IPS DF 6.9 (cell line): ENCODE results near the gene DTHD1.

Experiments used
- DNase-seq: peaks from one replicate; pipeline ENCODE4 v3.0.0-alpha.2; 2013; ENCODE audit warnings: low read depth, low spot score
- H3K27ac ChIP-seq: one replicate; pipeline ENCODE4 v1.5.1; 2013; ENCODE audit warnings: low read length, control low read depth
- H3K27me3 ChIP-seq: 2 replicates; pipeline ENCODE4 v1.6.1; 2013; ENCODE audit warnings: mild to moderate bottlenecking, low read length; ENCODE audit not compliant: control insufficient read depth, insufficient read depth
- H3K36me3 ChIP-seq: 2 replicates; pipeline ENCODE4 v1.6.1; 2013; ENCODE audit warnings: low read length; ENCODE audit not compliant: control insufficient read depth, insufficient read depth
- H3K4me1 ChIP-seq: 2 replicates; pipeline ENCODE4 v1.6.1; 2013; ENCODE audit warnings: low read length; ENCODE audit not compliant: control insufficient read depth, insufficient read depth
- H3K4me3 ChIP-seq: 2 replicates; pipeline ENCODE4 v1.5.1; 2013; ENCODE audit warnings: mild to moderate bottlenecking, low read length
- H3K9me3 ChIP-seq: 2 replicates; pipeline ENCODE4 v1.6.1; 2013; ENCODE audit warnings: low read length, inconsistent platforms; ENCODE audit not compliant: control insufficient read depth, insufficient read depth
- WGBS: extraction: QIAGEN DNeasy Blood & Tissue Kit; methylation state at CpG from one replicate; pipeline ENCODE4 v1.1.7; 2013; ENCODE audit warnings: mixed read lengths, missing lambda C conversion rate; ENCODE audit not compliant: insufficient read length, insufficient coverage; 5-methylcytosine and 5-hydroxymethylcytosine counted together

Gene DTHD1

GRCh38 chr4:36288731-36289426 lies 7.5 kb downstream of the DTHD1 start:
- Histone ChIP-seq H3K4me1 (no peaks in the 10 kb centered on the region), H3K27me3 (no peaks in the 10 kb centered on the region), H3K4me3 (no peak overlapping the region), H3K27ac (no peak overlapping the region), H3K36me3 (no peaks in the 10 kb centered on the region), H3K9me3 (no peaks in the 10 kb centered on the region)
- WGBS, result no CpG with 5 or more reads among the region's 2 CpGs
- DNase-seq, result no peak

GRCh38 chr4:36290641-36291040 lies 9.2 kb downstream of the DTHD1 start:
- Histone ChIP-seq H3K27me3 (no peaks in the 10 kb centered on the region), H3K9me3 (no peaks in the 10 kb centered on the region), H3K4me1 (no peaks in the 10 kb centered on the region), H3K36me3 (no peaks in the 10 kb centered on the region), H3K4me3 (no peak overlapping the region), H3K27ac (no peak overlapping the region)
- no peak for DNase-seq
- WGBS, result no CpG with 5 or more reads among the region's 2 CpGs

GRCh38 chr4:36292556-36293188 lies 11.3 kb downstream of the DTHD1 start:
- Histone ChIP-seq H3K4me3 (no peak overlapping the region), H3K9me3 (no peaks in the 10 kb centered on the region), H3K4me1 (no peaks in the 10 kb centered on the region), H3K36me3 (no peaks in the 10 kb centered on the region), H3K27me3 (no peaks in the 10 kb centered on the region), H3K27ac (no peak overlapping the region)
- WGBS, result no CpG with 5 or more reads among the region's 7 CpGs
- no peak for DNase-seq

GRCh38 chr4:36301127-36301526 lies 19.7 kb downstream of the DTHD1 start:
- DNase-seq, result no peak
- WGBS, result no CpG with 5 or more reads among the region's 2 CpGs

GRCh38 chr4:36303426-36304137 lies 22.2 kb downstream of the DTHD1 start:
- no peak overlapping the region for H3K4me3 ChIP-seq
- H3K27me3 ChIP-seq, result no peaks in the 10 kb centered on the region
- H3K36me3 ChIP-seq, result no peaks in the 10 kb centered on the region
- DNase-seq, result no peak
- WGBS, result no CpG with 5 or more reads among the region's 3 CpGs
- no peaks in the 10 kb centered on the region for H3K9me3 ChIP-seq
- H3K27ac ChIP-seq, result no peak overlapping the region
- no peaks in the 10 kb centered on the region for H3K4me1 ChIP-seq

More at GRCh38 chr4:36301127-36301526, 19.7 kb downstream of the DTHD1 start:
- H3K4me3 ChIP-seq, result no peak overlapping the region
- H3K36me3 ChIP-seq, result no peaks in the 10 kb centered on the region
- no peaks in the 10 kb centered on the region for H3K4me1 ChIP-seq
- H3K9me3 ChIP-seq, result no peaks in the 10 kb centered on the region
- H3K27ac ChIP-seq, result no peak overlapping the region
- H3K27me3 ChIP-seq, result no peaks in the 10 kb centered on the region

GRCh38 chr4:36304138-36304681 lies 22.8 kb downstream of the DTHD1 start:
- no peak overlapping the region for H3K4me3 ChIP-seq
- no CpG with 5 or more reads among the region's 1 CpG for WGBS

GRCh38 chr4:36308150-36308549 lies 26.7 kb downstream of the DTHD1 start:
- no peak for DNase-seq
- Histone ChIP-seq H3K9me3 (no peaks in the 10 kb centered on the region), H3K4me1 (no peaks in the 10 kb centered on the region), H3K4me3 (no peak overlapping the region), H3K27me3 (no peaks in the 10 kb centered on the region), H3K27ac (no peak overlapping the region), H3K36me3 (no peaks in the 10 kb centered on the region)
- WGBS, result no CpG with 5 or more reads among the region's 2 CpGs

More at GRCh38 chr4:36304138-36304681, 22.8 kb downstream of the DTHD1 start:
- Histone ChIP-seq H3K27me3 (no peaks in the 10 kb centered on the region), H3K9me3 (no peaks in the 10 kb centered on the region), H3K4me1 (no peaks in the 10 kb centered on the region), H3K36me3 (no peaks in the 10 kb centered on the region), H3K27ac (no peak overlapping the region)
- DNase-seq, result no peak

GRCh38 chr4:36310216-36310615 lies 28.8 kb downstream of the DTHD1 start:
- Histone ChIP-seq H3K4me1 (no peaks in the 10 kb centered on the region), H3K9me3 (no peaks in the 10 kb centered on the region), H3K4me3 (no peak overlapping the region), H3K27ac (no peak overlapping the region), H3K27me3 (no peaks in the 10 kb centered on the region), H3K36me3 (no peaks in the 10 kb centered on the region)
- WGBS, result no CpG with 5 or more reads among the region's 4 CpGs
- DNase-seq, result no peak

GRCh38 chr4:36310793-36311192 lies 29.4 kb downstream of the DTHD1 start:
- Histone ChIP-seq H3K9me3 (no peaks in the 10 kb centered on the region), H3K36me3 (no peaks in the 10 kb centered on the region), H3K27me3 (no peaks in the 10 kb centered on the region), H3K4me3 (no peak overlapping the region), H3K4me1 (no peaks in the 10 kb centered on the region), H3K27ac (no peak overlapping the region)
- no CpG with 5 or more reads among the region's 8 CpGs for WGBS
- no peak for DNase-seq

GRCh38 chr4:36312511-36312910 lies 31.1 kb downstream of the DTHD1 start:
- no CpG with 5 or more reads among the region's 3 CpGs for WGBS
- no peaks in the 10 kb centered on the region for H3K9me3 ChIP-seq
- no peaks in the 10 kb centered on the region for H3K27me3 ChIP-seq
- H3K4me3 ChIP-seq, result no peak overlapping the region
- DNase-seq, result no peak
- no peaks in the 10 kb centered on the region for H3K4me1 ChIP-seq
- no peaks in the 10 kb centered on the region for H3K36me3 ChIP-seq
- H3K27ac ChIP-seq, result no peak overlapping the region
